ENCODE measurements around the gene HLA-DQA2. TPM values are rescaled to one million over a fixed set of nuclear protein-coding genes. Genes with fewer than 3 reads are reported as not detected.

HLA-DQA2 gene
- total and polyA plus RNA-seq, 4 donors: 0.22 to 15.3 (median 1.3) TPM

DNA sequence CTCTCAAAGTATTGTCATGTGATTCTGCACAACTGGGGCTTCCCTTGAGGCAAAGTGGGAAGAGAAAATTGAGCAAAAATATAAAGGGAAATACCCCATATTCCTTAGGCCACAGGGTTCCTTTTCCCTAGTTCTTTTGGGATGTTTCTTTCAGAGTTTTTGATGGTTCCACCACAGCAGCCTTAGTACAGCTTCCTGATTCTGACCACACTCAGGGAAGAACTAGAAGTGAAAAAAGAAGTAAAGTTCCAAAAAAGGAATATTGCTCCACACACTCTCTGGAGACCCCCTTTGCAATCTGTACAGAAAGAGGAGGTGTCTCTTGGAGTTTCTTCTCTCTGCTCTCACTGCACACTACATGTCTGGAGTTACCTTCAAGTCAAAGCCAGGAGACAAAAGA, 27.9 kb upstream of the HLA-DQA2 start:
- TF ChIP-seq, protein P1, sequence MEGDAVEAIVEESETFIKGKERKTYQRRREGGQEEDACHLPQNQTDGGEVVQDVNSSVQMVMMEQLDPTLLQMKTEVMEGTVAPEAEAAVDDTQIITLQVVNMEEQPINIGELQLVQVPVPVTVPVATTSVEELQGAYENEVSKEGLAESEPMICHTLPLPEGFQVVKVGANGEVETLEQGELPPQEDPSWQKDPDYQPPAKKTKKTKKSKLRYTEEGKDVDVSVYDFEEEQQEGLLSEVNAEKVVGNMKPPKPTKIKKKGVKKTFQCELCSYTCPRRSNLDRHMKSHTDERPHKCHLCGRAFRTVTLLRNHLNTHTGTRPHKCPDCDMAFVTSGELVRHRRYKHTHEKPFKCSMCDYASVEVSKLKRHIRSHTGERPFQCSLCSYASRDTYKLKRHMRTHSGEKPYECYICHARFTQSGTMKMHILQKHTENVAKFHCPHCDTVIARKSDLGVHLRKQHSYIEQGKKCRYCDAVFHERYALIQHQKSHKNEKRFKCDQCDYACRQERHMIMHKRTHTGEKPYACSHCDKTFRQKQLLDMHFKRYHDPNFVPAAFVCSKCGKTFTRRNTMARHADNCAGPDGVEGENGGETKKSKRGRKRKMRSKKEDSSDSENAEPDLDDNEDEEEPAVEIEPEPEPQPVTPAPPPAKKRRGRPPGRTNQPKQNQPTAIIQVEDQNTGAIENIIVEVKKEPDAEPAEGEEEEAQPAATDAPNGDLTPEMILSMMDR (IDR thresholded peaks at IDR 0.05; ENCODE audit: control extremely low read depth, extremely low read depth): no peak
- Histone ChIP-seq H3K9me3 (ENCODE audit: control insufficient read depth in 4 of 4, insufficient read depth in 3 of 4, low read length in 3 of 4) (no peaks in the 10 kb centered on the region), H3K4me3 (no peak overlapping the region), H3K9ac (ENCODE audit: insufficient read depth in 1 of 2, low read length in 2 of 2) (no peak overlapping the region), H3K27ac (ENCODE audit: low read depth in 1 of 2, low read length in 1 of 2) (no peak overlapping the region), H3K4me1 (ENCODE audit: control insufficient read depth in 5 of 5, insufficient read depth in 5 of 5, low read length in 5 of 5) (no peaks in the 10 kb centered on the region), H3K27me3 (ENCODE audit: control insufficient read depth in 3 of 3, insufficient read depth in 3 of 3, low read length in 2 of 3) (no peaks in the 10 kb centered on the region), H3K36me3 (ENCODE audit: control insufficient read depth in 4 of 4, insufficient read depth in 4 of 4, low read length in 4 of 4) (no peaks in the 10 kb centered on the region)
- DNase-seq (no peak), ATAC-seq (ENCODE audit: insufficient read depth, low FRiP score) (no peak)

DNA sequence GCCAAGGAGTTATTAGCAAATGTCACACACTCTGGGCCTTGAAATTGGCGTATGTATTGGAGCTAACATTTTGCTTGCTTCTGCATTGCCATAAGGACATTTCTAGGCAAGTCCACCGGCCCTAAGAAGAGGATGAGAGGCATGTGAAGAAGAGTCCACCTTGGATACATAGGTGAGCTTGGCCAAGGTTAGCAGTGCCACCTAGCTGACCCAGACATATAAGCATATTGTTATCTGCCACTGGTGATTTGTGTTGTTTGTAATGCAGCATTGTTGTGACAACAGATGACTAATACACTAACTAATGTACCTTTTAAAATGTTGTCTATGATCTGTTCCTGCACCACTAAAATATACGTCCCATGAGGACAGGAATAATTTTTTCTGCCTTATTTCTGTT, 24.8 kb upstream of the HLA-DQA2 start:
- DNase-seq: no peak
- 94% methylated on average over 3 of the region's 3 CpGs for WGBS, 2 donors
- H3K4me1 ChIP-seq (ENCODE audit: control insufficient read depth in 5 of 5, insufficient read depth in 5 of 5, low read length in 5 of 5): no peaks in the 10 kb centered on the region
- H3K9ac ChIP-seq (ENCODE audit: insufficient read depth in 1 of 2, low read length in 2 of 2): no peak overlapping the region
- H3K27me3 ChIP-seq (ENCODE audit: control insufficient read depth in 3 of 3, insufficient read depth in 3 of 3, low read length in 2 of 3): peaks cover 0 to 8% (median 0%) of the 10 kb centered on the region in 3 donors
- no peak overlapping the region for H3K27ac ChIP-seq (ENCODE audit: low read depth in 1 of 2, low read length in 1 of 2)
- H3K9me3 ChIP-seq (ENCODE audit: control insufficient read depth in 4 of 4, insufficient read depth in 3 of 4, low read length in 3 of 4): no peaks in the 10 kb centered on the region
- H3K4me3 ChIP-seq: no peak overlapping the region
- H3K36me3 ChIP-seq (ENCODE audit: control insufficient read depth in 4 of 4, insufficient read depth in 4 of 4, low read length in 4 of 4): no peaks in the 10 kb centered on the region
- TF ChIP-seq, protein P1 (IDR thresholded peaks at IDR 0.05; ENCODE audit: control extremely low read depth, extremely low read depth): no peak
- no peak for ATAC-seq (ENCODE audit: insufficient read depth, low FRiP score)

DNA sequence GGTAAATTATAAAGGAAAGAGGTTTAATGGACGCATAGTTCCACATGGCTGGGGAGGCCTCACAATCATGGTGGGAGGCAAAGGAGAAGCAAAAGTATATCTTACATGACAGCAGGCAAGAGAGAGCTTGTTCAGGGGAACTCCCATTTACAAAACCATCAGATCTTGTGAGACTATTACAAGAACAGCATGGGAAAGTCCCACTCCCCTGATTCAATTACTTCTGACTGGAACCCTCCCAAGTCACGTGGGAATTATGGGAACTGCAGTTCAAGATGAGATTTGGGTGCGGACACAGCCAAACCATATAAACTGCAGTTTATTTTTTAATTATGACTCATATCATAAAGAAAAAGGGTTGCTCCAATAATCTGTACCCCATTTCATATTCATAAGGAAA, 22.3 kb upstream of the HLA-DQA2 start:
- WGBS, 2 donors: 70 to 85% methylated on average over 3 of the region's 3 CpGs
- no peak overlapping the region for H3K4me3 ChIP-seq
- H3K9me3 ChIP-seq (ENCODE audit: control insufficient read depth in 4 of 4, insufficient read depth in 3 of 4, low read length in 3 of 4): no peaks in the 10 kb centered on the region
- ATAC-seq (ENCODE audit: insufficient read depth, low FRiP score): no peak
- H3K27me3 ChIP-seq (ENCODE audit: control insufficient read depth in 3 of 3, insufficient read depth in 3 of 3, low read length in 2 of 3): peaks cover 0 to 8% (median 0%) of the 10 kb centered on the region in 3 donors
- no peaks in the 10 kb centered on the region for H3K36me3 ChIP-seq (ENCODE audit: control insufficient read depth in 4 of 4, insufficient read depth in 4 of 4, low read length in 4 of 4)
- TF ChIP-seq, protein P1 (IDR thresholded peaks at IDR 0.05; ENCODE audit: control extremely low read depth, extremely low read depth): no peak
- no peak overlapping the region for H3K27ac ChIP-seq (ENCODE audit: low read depth in 1 of 2, low read length in 1 of 2)
- no peak overlapping the region for H3K9ac ChIP-seq (ENCODE audit: insufficient read depth in 1 of 2, low read length in 2 of 2)
- DNase-seq: no peak
- H3K4me1 ChIP-seq (ENCODE audit: control insufficient read depth in 5 of 5, insufficient read depth in 5 of 5, low read length in 5 of 5): no peaks in the 10 kb centered on the region

DNA sequence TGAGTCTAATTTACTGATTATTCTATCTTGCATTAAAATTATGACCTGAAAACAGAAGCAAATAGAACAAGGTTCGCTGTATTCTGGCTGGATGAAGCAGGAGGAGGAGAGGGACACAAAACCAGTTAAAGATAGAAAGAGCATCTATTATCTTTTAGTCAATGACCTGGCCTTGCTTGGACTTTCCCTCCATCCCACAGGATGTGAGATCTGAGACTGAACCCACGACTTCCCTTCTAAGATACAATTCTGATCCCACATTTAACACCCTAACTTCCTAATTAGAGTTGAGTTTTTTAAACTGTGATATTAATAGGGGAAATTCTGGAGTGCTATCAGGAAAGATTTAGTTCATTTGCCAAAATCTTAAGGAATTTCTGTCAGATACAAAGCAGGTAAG, 3.1 kb upstream of the HLA-DQA2 start:
- Histone ChIP-seq H3K27me3 (ENCODE audit: control insufficient read depth in 3 of 3, insufficient read depth in 3 of 3, low read length in 2 of 3) (peaks cover 0 to 2% (median 0%) of the 10 kb centered on the region in 3 donors), H3K4me1 (ENCODE audit: control insufficient read depth in 5 of 5, insufficient read depth in 5 of 5, low read length in 5 of 5) (no peaks in the 10 kb centered on the region), H3K9me3 (ENCODE audit: control insufficient read depth in 4 of 4, insufficient read depth in 3 of 4, low read length in 3 of 4) (no peaks in the 10 kb centered on the region), H3K9ac (ENCODE audit: insufficient read depth in 1 of 2, low read length in 2 of 2) (no peak overlapping the region), H3K36me3 (ENCODE audit: control insufficient read depth in 4 of 4, insufficient read depth in 4 of 4, low read length in 4 of 4) (no peaks in the 10 kb centered on the region), H3K4me3 (no peak overlapping the region), H3K27ac (ENCODE audit: low read depth in 1 of 2, low read length in 1 of 2) (no peak overlapping the region)
- WGBS, 2 donors: 51 to 62% methylated on average over 2 of the region's 2 CpGs
- TF ChIP-seq, protein P1 (IDR thresholded peaks at IDR 0.05; ENCODE audit: control extremely low read depth, extremely low read depth): no peak
- no peak for ATAC-seq (ENCODE audit: insufficient read depth, low FRiP score)
- DNase-seq: no peak

All from lung (tissue), 12 donors.